Activated CD4-positive, CD25-positive, alpha-beta regulatory T cell treated with anti-CD3 and anti-CD28 coated beads, Interleukin-2, amount 50 U/mL, for 24 hours (primary cell): ENCODE results near the gene CILP.
A peak's percentile ranks its signal among the peaks of the same experiment; 100 is the strongest.

Experiments
- ATAC-seq, 2 donors: fragments of 150-1000 bp; cut with Tn5 transposase; one replicate each; pipeline ENCODE4 v1.10.0; 2021; ENCODE audit warnings: mild to moderate bottlenecking in 1 of 2, moderate library complexity in 1 of 2

CILP gene

DNA sequence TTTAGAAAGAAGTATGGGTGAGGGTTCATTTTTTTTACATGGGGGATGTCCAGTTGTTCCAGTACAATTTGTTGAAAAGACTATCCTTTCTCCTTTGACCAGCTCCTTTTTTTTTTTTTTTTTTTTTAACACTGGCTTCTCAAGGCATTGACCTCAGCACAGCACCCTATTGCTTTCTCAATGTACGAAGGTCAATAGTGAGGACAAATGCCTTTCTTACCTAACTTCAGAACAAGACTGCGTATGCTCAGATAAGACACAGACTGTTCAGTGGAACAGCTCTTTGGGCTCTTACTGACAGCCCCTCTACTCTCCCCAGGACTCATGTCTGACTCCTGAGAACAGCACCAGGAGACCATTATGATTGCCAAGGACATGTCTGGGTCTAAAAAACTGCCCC lies 10.4 kb upstream of the CILP start:
- ATAC-seq = no peak

DNA sequence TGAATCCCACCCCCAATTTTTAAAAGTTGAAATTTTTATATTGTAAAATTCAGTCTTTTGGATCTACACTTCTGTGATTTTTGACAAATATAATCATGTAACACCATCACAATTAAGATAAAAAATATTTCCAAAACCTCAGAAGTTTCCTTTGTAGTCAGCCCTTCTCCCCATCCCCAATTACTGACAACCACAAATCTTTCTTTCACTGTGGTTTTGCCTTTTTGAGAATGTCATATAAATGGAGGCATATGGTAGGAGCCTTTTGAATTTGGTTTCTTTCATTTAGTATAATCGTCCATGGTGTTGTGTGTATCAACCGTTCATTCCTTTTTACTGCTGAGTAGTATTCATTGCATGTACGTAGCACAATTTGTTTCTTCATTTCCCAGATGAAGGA lies 7.9 kb upstream of the CILP start:
- ATAC-seq = no peak

DNA sequence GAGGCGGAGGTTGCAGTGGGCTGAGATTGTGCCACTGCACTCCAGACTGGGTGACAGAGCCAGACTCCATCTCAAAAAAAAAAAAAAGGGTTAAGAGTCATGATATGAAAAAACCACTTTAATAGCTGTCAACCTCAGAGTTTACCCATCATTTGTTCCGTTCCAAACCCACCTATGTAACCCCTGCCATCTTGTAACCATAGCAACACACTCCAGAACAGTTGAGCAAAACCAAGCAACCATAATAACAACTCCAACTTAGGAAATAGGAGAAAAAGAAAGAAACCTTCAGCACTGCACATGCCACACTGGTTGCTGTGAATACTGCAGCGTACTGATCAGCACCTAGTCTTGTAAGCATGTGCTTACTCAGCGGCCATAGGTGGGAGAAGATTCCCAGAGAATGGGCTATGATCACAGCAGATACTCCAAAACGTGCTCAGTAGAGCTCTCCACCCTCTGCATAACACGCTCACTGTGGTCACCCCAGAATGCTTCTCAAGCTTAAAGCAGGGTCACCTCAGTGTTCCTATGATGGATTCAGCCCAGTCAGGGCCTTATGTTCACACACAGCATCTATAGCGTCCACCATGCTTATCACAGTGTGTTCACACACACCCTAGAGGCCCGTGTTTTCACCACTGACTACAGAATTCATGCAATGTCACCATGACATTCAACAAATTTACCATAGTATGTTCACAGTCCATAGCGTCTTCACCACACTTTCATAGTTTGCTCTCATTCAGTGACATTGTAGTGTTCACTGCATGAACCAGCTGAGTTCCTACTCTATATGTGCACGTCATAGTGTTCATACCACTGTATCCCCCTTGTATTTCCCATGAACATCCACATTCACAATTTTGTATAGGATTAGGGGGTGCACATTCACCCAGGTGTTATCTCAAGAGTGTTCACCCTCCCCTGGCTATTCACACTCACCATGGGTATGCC lies 6.5 kb upstream of the CILP start:
- peak in 1 of 2 donors; percentile 36 for ATAC-seq

GRCh38 chr15:65215496-65215895 lies 4.2 kb upstream of the CILP start:
- no peak for ATAC-seq

DNA sequence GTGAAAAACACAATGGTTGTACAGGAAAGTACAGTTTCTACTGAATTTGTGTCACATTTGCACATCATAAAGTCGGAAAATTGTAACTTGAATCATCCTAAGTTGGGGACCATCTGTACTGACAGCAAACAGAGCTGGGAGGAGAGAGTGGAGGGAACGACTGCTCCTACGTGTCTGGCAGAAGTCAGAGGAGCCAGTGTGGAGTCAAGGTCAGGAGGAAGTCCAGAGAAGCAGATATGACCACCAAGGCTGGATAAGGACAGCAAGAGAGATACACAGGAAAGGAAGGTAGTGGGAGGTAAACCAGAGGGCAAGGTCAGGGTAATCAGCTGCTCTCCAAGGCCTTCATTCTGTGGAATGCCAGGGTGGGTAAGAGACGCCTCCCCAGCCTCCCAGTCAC lies 2.7 kb upstream of the CILP start:
- ATAC-seq = no peak

GRCh38 chr15:65213241-65213640 lies 2.0 kb upstream of the CILP start:
- no peak for ATAC-seq

GRCh38 chr15:65212097-65212496 lies 824 bp upstream of the CILP start:
- ATAC-seq = peak in 1 of 2 donors; percentile 73

DNA sequence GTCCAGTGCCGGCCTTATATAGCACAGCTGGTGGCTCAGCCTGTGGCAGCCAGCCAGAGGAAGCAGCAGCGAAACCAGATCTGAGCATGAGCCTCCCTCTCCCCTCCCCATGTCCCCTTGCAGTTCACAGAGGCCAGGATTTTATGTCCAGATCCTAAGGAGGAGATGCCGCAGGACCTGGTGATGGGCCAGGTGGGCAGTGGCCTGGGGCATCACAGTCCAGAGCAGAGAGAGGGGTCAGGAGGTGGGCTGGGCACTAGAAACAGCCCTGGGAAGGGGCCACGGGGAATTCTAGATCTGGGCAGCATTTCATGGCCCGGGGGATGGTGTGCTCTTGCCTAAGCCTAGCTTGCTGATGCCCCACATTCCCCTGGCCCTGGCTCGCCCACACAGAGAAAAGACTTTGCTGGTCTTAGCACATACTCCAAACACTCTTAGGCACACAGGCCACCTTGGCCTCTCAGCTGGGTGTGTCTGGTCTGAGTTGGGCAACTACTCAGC lies 259 bp upstream of the CILP start:
- ATAC-seq = no peak

GRCh38 chr15:65209701-65210643 lies 1.3 kb downstream of the CILP start:
- no peak for ATAC-seq

- no peak for ATAC-seq
Measured at GRCh38 chr15:65208647-65209046, 2.6 kb downstream of the CILP start.

DNA sequence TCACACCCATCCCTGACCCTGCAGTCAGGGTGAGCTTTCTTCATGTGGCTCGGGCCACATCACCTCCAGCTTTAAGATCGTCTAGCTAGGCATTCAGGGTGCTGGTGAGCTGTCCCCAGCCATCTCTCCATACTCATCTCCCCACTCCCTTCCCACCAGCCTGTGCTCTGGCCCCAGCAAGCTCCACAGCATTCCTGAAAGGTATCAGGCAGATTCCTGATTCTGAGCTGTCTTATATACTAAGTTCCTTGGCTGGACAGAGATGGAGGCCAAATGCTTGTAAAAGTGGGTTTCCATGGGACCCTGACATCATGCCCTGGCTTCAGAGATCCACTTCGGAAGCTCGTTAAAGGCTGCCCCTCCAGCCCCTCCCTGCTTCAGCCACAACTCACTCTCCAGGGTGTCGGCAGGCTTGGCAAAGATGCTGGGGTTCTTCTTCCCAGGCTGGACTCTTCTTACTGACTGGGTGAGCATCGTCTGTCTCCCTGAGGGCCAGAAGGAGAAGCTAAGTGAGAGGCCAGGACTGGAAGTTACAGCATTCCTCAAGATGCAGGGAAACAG lies 3.9 kb downstream of the CILP start:
- no peak for ATAC-seq

GRCh38 chr15:65206750-65207149 lies 4.5 kb downstream of the CILP start:
- ATAC-seq = no peak

DNA sequence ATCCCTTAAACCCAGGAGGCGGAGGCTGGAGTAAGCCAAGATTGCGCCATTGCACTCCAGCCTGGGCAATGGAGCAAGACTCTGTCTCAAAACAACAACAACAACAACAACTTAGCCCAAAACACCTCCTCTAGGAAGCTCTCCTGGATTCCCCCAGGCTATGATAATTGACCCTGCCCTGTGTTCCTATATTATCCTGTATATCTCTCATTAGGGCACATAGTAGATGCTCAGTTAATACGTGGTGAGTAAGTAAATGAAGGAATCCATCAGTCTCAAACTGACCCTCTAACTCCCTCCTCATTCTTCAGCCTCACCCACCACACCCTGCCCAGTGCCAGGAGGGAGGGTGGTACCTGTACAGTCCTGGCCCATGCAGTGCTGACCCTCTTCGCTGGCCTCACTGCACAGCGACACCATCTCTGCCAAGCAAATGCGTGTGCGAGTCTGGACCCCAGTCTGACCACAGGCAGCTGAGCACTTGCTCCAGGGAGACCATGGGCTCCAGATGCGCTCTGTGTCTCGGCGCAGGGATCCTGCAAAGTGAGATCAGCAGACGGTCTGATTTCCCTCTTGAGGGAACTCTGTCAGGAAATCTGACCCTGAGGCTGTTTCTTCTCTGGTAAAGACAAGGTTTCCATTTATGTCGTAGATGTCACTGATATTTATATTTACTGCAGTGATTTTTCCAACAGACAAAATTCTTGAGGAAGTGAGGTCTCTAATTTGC lies 6.2 kb downstream of the CILP start:
- ATAC-seq = no peak

- ATAC-seq = no peak
Measured at GRCh38 chr15:65204236-65204930, 6.9 kb downstream of the CILP start.

- no peak for ATAC-seq
Measured at GRCh38 chr15:65201918-65202317, 9.4 kb downstream of the CILP start.

DNA sequence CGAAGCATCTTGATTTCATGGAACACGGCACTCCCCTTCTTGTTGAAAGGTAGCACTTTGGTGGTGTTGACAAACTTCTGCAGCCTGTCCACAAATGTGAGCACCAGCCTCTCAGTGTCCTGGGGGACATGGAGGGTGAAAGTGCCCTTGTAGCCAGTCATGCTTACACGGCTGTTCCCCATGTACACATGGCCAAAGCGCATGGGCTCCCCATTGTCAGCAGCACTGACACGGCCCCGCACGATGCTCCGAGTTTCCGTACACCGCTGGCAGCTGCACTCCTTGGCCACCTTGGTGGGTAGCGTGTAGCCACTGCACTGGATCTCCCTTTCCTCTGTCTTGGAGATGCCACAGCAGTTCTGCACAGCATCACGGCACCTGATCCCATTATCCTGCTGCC lies 12.7 kb downstream of the CILP start:
- no peak for ATAC-seq

DNA sequence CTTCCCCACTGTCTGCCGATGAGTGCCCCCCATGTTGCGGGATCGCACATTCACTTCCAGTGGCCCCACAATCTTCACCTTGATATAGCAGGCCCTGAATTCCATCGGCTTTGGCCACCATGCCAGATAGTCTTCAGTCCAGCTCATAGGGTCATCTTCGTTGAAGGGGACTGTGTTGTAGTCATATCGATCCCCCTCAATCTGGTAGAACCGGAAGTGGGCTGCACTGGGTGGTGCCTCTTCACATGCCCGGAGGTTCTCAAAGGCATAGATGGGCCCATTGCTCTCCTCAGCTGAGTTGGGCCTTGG lies 14.0 kb downstream of the CILP start:
- no peak for ATAC-seq

GRCh38 chr15:65196637-65197336 lies 14.5 kb downstream of the CILP start:
- ATAC-seq = no peak

DNA sequence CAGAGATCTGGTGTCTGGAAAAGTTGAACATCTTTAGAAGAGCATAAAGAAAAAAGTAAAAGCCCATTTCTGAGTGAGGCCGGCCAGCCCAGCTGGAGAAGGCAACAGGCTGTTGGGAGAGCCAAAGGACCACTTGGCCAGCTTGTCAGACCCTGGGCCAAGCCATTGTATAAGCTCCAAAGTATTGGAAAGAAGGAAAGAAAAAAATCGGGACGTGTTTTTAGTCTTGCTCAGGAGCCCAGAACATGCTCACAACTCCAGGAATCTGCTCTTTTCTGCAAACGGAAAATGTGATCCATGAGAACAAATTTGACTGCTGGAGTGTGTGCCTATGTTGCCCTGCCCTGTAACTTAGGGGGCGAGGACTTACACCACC lies 15.7 kb downstream of the CILP start:
- ATAC-seq = no peak

DNA sequence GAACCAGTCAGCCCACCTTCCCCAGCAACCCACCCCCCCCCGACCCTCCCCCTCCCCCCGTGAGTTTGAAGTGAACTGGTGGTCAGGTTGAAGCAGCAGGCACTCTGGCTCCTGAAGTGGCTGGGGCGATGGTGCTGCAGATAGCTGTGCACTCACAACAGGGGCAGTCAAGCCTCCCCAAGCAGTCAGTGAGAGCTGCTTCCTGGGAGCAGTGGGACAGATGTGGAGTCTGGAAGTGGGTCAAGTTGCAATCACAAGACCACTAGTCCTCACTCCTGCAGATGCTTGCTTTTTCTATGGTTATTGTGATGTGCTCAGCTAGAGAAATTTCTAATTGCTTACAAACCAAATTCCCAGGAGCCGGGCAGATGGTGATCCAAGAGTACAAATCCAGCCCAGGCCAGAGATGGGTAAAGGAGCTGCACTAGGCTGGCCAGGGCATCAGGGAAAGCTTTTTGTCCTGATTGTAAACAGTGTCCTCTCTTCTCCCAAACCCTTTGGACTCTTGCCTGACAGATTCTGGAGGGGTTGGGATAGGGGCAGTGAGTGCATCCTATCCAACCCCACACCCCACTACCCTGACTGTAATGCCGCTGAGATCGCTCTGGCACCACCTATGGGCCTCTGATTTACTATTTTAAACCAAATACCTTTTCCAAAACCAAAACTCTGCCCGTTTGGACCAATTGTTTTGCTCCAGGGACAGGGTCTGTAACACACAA lies 16.3 kb downstream of the CILP start:
- ATAC-seq = no peak

GRCh38 chr15:65192016-65192415 lies 19.3 kb downstream of the CILP start:
- ATAC-seq = no peak
